Measurements from ENCODE around the gene LMO1. TPM values are rescaled to one million over a fixed set of nuclear protein-coding genes. Genes with fewer than 3 reads are reported as not detected.

LMO1 gene
- total RNA-seq, 1 donor from 2014 or later: not detected

DNA sequence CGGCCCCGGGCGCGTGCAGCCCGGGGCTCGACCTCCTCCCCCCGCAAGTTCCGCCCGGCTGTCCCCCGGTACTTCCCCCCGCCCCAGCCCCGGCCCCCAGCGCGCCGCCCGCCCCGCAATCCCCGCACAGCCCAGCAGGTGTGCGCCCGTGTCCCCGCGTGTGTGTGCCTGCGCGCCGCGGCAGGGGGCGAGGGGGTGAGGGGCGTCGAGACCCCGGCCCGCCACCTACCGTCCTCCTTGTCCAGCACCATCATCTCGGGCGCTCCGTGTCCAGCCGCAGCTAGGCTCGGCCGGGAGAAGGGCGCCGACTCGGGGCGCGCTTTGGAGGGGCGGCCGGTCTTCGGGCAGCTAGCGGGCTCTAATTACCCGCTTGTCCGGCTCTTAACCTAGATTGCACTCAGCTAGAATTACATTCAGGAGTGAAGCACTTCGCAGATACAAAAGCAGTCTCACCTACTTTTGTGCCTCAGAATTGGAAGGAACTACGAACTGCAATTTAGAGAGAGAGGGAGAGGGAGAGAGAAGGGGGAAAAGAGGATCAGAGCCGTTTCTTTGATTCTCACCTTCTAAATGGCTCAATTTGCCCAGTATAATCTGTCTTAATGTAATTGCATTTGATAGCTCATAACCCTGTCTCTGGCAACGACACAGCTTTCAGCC is 439 bp downstream of the LMO1 start:
- DNase-seq (ENCODE audit: low spot score): no peak

GRCh38 chr11:8262552-8263108 is 1.0 kb downstream of the LMO1 start:
- no peak for DNase-seq (ENCODE audit: low spot score)

DNA sequence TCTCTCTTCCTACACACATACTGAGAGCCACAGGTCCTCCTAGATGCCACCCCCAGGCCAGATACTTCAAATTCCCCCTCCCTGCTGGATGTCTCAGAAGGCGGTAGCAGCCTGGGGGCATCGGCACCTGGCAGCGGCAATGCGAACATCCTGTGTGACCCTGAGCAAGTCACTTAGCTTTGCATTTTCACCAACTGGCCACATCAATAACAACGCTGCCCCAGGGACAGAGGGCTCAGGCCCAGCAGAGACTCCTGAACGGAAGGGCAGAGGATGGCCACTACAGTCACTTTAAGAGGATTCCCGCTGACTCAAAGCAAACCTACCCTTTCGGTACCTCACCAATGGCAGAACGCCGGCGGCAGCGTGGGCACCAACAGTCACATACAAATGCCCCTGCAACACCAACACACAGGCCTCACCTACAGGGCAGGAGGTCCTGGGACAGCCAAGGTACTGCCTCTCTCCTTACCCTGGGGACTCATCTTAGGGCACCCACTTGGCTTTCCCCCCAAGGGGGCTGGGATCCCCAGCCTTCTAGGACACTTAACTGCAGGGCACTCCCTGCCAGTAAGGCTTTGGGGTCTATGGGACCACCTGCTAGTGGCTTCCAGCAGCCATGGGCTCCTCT is 1.6 kb downstream of the LMO1 start:
- no peak for DNase-seq (ENCODE audit: low spot score)

- no peak for DNase-seq (ENCODE audit: low spot score)
Observed at GRCh38 chr11:8261291-8261690, 2.4 kb downstream of the LMO1 start.

- DNase-seq (ENCODE audit: low spot score): no peak
Observed at GRCh38 chr11:8260202-8260966, 3.3 kb downstream of the LMO1 start.

DNA sequence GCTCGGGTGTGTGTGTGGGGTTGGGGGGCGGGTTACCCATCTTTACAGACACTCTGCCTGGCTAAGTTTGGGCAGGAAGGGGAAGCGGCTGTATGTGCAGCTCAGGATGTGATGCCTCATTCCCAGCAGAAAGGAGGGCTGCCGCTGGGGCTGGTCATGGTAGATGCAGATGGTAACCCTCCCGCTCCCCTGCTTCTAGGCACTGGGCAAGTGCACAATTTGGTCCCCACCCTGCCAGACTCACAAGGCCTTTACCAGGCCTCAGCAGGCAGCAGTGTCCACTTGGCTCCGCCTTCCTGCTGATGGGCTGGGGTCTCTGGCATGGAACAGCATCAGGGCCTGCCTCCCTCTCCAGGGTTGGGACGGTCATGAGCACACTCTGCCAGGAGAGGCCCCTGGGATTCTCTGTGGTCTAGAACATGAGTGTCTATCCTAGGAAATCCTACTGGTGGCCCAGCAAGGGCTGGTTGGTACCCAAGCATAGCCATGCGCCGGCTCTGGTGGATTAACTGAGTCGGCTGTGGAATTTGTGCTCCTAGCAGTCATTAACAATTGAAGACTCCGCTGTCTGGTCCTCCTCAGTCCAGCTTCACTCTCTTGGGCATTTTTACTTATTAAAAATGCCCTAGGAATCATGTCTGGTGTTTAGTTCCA is 4.2 kb downstream of the LMO1 start:
- no peak for DNase-seq (ENCODE audit: low spot score)

DNA sequence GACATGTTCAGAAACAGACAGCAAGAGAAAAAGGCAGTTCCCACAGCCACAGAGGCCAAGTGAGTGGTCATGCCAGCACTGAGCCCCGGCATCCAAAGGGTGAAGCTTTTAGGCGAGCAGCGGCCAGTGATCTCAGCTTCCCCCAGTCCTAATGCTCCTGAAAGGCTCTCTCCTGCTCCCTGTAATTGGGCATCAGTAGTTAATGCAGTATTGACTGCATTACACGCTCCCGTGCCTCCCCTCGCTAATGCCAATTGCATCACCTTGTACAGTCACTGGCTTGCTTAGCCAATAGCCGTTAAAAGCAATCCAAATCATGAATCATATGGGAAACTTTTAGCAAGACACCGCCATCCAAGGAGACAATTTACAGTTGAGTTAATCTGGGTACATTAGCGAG is 4.9 kb downstream of the LMO1 start:
- no peak for DNase-seq (ENCODE audit: low spot score)

- DNase-seq (ENCODE audit: low spot score): no peak
Observed at GRCh38 chr11:8258289-8258688, 5.4 kb downstream of the LMO1 start.

DNA sequence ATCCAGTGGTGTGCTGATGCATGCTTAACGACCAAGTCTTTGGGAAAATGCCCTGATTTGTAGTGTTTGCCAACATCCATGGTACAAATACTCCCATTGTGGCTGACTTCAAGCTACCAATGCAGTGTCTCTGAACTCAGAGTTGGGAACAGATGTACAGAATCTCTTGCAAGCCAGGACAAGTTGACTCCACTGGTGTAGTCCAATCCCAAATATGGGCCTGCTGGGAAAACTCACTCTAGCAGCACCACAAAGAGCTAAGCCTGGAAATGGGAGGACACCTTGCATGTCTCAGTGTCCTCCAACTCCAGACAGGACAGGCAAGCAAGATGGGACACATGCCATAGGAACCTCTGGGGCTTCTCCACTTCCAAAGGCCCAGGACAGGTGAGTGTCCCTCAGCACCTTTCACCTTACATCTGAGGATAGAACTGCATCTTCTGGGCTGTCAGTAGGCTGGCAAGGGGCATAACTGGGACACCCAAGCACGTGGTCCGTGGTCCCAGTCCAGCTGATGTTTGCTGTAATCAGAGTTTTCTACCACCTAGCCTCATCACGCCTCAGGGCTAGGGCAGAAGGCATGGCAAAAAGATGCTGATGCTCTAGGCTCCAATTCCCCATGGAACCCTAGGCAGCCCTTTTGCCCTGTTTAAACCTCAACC is 6.5 kb downstream of the LMO1 start:
- DNase-seq (ENCODE audit: low spot score): no peak

- no peak for DNase-seq (ENCODE audit: low spot score)
Observed at GRCh38 chr11:8256271-8257002, 7.2 kb downstream of the LMO1 start.

DNA sequence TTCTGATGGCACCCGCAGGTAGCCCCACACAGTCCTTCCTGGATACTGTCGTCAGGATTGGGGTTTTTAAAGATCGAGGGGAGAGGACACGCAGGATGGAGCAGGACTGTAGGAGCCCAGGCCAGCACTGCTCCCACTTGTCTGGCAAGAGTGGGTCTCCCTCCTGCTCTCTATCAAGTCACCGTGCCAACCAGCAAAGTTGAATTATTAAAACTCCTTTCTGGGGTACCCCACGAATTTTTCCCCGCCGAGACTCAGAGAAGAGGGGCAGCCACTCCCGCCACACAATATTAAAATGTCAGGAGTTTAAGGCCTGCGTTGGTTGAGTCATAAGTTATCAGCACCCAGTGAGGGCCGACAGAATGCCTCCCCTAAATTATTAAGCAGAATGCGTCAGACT is 10.1 kb downstream of the LMO1 start:
- DNase-seq (ENCODE audit: low spot score): no peak

- no peak for DNase-seq (ENCODE audit: low spot score)
Observed at GRCh38 chr11:8252946-8253345, 10.7 kb downstream of the LMO1 start.

DNA sequence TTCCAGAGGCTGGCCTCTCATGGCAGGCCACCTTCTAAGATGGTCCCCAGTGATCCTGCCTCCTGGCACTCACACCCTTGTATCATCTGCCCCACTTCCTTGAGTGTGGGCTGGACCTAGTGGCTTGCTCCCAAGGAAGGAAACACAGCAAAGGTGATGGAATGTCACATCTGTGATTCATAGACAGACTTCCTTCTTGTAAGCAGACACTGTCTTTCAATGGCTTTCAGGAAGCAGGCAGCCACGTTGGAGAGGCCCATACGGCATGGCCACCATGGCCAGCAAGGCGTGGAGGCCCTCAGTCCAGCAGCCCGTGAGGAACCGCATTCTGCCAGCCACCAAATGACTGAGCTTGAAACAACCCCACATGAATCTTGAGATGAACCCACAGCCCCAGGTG is 11.3 kb downstream of the LMO1 start:
- no peak for DNase-seq (ENCODE audit: low spot score)

GRCh38 chr11:8251616-8252295 is 11.9 kb downstream of the LMO1 start:
- no peak for DNase-seq (ENCODE audit: low spot score)

DNA sequence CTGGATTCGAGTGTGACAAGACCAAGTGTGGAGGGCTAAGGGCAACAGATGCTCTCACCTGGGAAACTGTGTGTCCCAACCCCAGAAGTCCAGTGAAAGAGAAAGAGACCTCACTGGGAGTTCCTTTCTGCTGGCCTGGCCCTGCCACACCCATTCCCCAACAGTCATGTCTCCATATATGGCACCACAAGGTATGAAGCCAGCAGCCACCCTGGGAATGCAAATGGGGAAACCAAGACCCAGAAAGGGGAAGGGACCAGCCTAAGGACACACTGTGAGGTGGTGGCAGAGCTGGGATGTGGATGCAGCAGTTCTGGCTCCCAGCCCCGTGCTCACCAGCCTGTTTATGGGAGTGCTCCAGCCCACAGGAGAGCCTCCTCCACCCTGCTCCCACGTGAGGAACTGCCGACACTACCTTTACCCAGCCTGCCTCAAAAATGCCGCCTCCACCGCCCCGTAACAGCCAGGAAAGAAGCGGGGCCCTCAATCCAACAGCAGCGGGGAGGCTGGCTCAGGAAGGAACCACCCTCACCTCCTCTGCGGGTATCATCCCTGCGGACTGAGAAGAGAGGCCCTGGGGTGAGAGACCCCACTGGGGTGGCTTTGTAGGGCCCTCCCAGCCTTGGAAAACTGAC is 12.6 kb downstream of the LMO1 start:
- DNase-seq (ENCODE audit: low spot score): no peak

GRCh38 chr11:8250434-8250833 is 13.2 kb downstream of the LMO1 start:
- no peak for DNase-seq (ENCODE audit: low spot score)

GRCh38 chr11:8249482-8249881 is 14.2 kb downstream of the LMO1 start:
- no peak for DNase-seq (ENCODE audit: low spot score)

- DNase-seq (ENCODE audit: low spot score): no peak
Observed at GRCh38 chr11:8248786-8249185, 14.9 kb downstream of the LMO1 start.

DNA sequence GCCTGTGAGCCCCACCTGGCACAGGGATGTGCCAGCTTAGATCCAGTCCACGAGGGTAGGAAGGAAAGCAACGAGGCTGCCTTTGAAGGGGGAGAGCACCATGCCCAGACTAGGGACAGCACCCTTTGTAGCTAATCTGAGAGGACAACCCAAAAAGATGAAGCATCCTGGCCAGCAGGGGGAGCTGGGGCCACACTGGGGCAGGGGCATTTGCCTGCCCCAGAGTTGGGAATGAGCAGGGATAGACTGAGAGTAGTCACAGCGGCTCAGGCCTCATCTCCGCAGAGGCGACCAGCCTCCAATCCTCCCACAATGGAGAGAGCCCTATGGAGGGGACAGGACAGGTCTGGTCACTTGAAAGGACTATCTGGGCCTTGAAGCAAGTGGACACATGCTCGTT is 16.4 kb downstream of the LMO1 start:
- DNase-seq (ENCODE audit: low spot score): no peak

GRCh38 chr11:8243458-8243857 is 20.2 kb downstream of the LMO1 start:
- no peak for DNase-seq (ENCODE audit: low spot score)

Data from ureter (tissue), 1 donor.